GM10266 (cell line): ENCODE data around the gene FUT9.

Experiments
- DNase-seq: peaks from one replicate; pipeline ENCODE4 v3.0.0; 2012; ENCODE audit errors: extremely low spot score
- CTCF ChIP-seq: IDR thresholded peaks from 2 replicates; pipeline ENCODE4 v1.5.1; 2012; ENCODE audit warnings: mild to moderate bottlenecking, low read depth; ENCODE audit not compliant: control insufficient read depth, insufficient read depth; ENCODE audit errors: missing control alignments

Gene FUT9

GRCh38 chr6:96017070-96017359 lies 1.2 kb downstream of the FUT9 start:
- DNase-seq: no peak
- no peak for TF ChIP-seq CTCF

DNA sequence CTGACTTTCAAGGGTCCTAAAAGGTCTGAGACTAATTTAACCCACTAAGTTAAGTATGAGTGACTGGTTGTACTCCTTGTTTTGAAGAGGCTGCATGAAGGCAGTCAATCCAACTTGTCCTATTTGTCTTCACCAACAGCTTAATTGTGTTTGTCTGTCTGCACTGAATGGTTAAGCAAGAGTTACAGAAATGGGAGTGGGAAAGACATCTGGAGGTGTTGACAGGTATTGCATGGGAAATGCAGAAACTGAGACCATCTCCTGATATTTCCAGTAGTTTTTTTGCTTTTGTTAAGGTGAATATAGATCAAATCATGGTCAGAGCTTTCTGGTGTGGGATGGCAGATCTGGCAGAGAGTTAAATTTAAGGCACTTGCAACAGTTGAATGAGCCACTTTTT lies 6.5 kb downstream of the FUT9 start:
- no peak for TF ChIP-seq CTCF
- no peak for DNase-seq

DNA sequence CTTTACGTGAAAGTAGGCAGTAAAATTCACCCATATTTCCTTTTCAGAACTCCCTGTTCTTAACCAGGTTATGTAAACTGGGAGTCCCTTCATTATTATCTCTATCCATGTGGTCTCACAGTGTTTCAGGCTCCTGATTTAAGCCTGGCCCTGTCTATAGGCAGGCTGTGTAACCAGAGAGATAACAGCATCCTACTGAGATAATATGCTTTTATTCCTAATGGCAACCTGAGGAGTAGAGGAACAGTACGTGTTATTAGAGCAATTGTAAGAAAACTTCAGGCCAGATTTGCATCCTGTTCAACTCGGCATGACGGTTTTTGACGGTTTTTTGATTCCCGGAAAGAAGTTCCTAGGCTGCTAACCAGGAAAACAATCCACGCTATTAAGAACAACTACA lies 16.9 kb downstream of the FUT9 start:
- no peak for TF ChIP-seq CTCF
- DNase-seq: no peak

GRCh38 chr6:96051555-96051954 lies 35.8 kb downstream of the FUT9 start:
- TF ChIP-seq CTCF: no peak
- DNase-seq: no peak

- no peak for TF ChIP-seq CTCF
- no peak for DNase-seq
Measured at GRCh38 chr6:96058082-96058481, 42.3 kb downstream of the FUT9 start.

DNA sequence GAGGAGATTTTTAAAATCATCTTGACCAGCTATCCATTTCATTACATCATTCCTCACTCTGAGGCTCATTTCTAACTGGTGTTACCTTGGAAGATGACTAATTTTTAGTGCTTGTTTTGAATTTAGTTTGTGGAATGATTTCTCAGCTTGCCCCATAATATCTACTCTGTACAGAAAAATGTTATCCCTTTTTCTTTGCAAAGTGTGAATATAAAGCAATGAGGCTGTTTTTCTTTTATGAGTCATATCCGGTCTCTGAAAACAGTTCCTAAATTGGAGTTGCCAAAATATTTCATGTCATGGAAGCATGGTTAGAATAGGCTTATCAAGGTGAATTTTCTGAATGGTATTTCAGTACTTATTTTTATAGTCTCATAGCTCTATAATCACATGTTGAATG lies 43.8 kb downstream of the FUT9 start:
- TF ChIP-seq CTCF: no peak
- no peak for DNase-seq

DNA sequence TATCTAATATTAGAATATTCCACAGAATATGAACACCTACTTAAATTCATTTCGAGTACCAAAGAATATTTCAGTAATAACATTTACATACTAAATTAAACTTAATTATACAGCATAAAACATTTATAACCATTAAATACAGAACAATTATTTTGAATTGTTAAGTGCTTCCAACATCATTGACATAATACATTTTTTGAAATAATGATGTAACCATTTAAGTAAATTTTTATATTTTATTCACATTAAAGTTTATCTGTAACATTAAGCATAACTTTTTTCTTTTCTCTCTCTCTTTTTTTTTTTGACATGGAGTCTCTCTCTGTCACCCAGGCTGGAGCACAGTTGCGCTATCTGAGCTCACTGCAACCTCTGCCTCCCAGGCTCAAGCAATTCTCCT lies 44.5 kb downstream of the FUT9 start:
- TF ChIP-seq CTCF: no peak
- DNase-seq: no peak
